Fibroblast of the conjunctiva (primary cell): ENCODE results near the gene PSTPIP1.

ENCODE experiments used
- DNase-seq: peaks from one replicate; pipeline ENCODE4 v3.0.0-alpha.2; 2010; ENCODE audit warnings: low read depth

PSTPIP1 gene

DNA sequence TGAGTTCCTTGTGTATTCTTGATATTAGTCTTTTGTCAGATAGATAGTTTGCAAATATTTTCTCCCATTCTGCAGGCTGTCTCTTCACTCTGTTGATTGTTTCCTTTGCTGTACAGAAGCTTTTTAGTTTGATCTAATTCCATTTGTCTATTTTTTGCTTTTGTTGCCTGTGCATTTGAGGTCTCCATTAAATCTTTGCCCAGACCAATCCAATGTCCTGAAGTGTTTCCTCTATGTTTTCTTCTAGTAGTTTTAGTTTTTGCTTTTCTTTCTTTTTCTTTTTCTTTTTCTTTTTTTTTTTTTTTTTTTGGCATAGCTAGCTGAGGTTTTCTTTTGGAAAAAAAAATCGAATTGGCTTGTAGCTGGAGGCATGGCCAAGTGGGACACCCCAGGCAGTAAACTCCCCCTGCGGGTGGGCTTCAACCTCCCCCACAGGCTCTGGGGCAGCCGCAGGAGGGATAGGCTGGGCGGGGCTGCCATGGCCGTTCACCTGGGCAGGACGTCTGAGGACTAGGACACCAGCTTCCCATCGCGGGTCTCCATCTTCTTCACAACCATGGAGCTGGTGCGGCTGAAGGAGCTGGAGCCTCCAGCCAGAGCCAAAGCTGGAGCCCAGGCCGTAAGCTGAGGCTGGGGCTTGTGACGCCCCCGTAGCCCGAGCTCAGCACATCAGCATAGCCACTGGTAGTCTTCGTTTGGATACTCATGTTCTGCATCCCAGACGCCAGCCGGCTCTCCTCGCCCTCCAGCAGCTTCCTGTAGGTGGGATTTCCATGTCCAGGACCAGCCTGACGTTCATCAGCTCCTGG is 16.2 kb upstream of the PSTPIP1 start:
- DNase-seq = no peak

DNA sequence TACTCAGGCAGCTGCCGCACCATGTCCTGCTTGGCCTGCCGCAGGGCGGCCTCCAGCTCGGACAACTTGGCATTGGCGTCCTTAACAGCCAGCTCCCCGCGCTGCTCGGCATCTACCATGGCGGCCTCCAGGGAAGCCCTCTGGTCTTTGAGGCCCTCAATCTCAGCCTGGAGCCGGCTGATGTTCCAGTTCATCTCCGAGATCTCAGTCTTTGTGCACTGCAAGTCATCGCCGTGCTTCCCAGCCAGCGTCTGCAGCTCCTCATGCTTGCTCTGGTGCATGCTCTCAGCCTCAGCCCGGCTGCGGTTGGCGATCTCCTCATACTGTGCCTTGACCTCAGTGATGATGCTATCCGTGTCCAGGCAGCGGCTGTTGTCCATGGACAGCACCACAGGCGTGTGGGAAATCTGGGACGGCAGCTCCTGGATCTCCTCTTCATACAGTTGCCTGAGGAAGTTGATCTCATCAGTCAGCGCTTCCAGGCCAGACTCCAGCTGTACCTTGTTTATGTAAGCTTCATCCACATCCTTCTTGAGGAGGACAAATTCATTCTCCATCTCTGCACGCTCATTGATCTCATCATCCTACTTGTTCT is 15.5 kb upstream of the PSTPIP1 start:
- DNase-seq = no peak

DNA sequence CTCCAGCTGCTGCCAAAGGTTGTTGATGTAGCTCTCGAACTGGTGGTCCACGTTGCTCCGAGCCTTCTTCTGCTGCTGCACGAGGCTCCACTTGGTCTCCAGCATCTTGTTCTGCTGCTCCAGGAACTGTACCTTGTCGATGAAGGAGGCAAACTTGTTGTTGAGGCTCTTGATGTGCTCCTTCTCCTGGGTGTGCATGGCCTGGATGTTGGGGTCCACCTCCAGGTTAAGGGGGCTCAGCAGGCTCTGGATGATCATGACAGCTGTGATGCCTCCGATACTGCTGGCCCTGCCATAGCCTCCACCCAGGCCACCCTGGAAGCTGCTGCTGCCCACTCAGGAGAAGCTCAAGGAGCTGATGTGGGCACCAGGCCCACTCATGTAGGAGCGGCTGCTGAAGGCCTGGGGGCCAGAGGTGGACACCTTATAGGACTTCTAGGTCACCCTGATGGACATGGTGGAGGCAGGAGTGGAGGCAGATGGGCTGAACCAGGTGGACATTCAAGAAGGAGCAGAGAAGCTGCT is 14.9 kb upstream of the PSTPIP1 start:
- no peak for DNase-seq

DNA sequence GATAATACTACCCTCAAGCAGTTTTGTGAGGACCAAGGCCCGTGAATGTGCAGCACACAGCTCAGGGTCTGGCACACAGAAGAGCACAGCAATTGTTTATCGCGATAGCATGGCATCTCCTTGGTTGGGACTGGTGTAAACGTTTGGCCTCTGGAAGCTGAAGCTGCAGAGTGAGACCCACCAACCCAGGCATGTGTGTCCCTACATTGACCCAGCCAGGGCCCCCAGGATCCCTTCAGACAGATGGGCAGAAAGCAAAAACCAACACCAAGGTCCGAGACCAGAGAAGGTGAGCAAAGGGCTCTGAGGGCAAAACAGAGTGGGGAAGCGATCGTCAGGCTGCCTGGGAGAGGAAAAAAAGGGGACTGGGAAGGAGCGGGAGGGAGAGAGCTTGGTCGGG is 12.6 kb upstream of the PSTPIP1 start:
- no peak for DNase-seq

DNA sequence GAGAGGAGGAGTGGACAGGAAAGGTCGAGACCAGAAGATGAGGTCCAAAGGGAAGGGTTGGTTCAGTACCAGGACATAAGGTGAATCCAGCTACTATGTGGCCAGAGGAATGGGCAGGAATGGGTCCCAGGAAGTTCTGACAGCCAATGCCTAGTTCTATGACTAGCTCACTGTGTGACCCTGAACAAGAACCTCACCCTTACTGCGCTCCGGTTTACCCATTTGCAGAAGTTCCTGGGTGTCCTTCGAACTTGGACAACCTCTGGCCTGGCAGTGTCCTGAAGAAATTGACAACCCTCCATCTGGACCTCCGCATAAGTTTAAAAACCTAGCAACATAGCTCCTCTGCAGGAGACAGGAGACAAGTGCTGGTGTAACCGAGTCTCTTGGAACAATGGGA is 12.2 kb upstream of the PSTPIP1 start:
- no peak for DNase-seq

DNA sequence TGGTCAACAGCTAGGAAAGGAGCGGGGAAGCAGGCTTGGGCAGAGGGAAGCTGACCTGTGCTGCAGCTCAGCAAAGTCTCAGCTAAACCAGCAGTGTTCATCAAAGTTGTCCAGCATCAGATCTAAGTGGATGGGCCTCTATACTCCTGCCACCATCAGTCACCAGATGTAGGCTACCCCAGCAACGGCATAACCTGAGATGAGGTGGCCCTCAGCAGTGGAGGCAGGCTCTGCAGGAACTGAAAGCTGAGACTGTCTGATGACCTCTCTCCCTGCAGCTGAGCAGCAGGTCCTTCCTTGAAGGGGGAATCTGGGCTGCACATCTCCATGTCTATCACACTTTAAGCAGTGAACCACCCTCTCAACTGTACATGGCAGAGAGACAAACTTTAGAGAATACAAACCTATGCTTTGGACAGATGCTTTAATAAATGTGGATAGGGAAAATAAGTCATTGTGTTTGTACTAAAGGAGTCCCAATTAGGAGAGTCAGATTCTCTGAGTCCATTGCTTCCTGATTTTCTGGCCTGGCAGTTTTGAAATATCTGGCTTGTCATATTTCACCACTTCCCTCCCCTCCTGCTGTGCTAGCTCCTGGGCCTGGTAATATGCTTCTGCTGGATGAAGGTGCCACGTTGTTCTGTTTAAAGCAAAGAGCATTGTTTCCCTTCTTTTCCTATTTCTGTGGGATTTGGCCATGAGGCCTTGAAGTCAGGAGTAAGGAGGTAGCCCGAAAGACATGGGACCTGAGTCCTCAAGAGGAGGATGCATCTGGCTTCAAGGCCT is 11.1 kb upstream of the PSTPIP1 start:
- DNase-seq = no peak

DNA sequence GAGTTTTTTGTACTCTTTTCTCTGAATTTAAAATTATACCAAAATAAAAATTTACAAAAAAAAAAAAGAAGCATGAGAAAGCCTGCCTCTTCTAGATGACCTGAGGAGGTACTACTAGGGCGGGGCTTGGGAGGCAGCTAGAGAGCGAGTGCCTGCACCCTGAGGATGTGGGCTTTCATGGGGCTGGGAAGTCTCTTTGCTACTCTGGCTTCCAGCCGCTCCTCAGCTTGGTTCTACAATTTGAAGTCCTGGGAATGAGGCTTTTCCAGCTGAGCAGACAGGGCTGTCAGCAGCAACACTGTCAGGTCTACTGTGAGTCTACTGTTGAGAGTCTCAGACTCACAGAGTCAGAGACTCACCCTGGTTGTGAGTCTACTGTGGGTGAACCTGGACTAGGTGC is 8.2 kb upstream of the PSTPIP1 start:
- DNase-seq = no peak

DNA sequence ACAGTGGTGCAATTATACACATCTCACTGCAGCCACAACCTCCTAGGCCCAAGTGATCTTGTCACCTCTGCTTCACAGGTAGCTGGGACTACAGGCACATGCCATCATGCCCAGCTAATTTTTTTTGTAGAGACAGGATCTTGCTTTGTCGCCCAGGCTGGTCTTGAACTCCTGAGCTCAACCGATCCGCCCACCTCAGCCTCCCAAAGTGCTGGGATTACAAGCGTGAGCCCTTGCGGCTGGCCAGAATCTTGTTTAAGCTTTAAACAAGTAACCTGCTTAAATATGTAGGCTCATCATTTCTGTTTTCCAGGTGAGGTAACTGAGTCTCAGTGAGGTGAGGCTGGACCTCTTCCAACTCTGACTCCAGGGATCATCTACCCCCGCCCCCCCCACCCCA is 7.7 kb upstream of the PSTPIP1 start:
- no peak for DNase-seq

DNA sequence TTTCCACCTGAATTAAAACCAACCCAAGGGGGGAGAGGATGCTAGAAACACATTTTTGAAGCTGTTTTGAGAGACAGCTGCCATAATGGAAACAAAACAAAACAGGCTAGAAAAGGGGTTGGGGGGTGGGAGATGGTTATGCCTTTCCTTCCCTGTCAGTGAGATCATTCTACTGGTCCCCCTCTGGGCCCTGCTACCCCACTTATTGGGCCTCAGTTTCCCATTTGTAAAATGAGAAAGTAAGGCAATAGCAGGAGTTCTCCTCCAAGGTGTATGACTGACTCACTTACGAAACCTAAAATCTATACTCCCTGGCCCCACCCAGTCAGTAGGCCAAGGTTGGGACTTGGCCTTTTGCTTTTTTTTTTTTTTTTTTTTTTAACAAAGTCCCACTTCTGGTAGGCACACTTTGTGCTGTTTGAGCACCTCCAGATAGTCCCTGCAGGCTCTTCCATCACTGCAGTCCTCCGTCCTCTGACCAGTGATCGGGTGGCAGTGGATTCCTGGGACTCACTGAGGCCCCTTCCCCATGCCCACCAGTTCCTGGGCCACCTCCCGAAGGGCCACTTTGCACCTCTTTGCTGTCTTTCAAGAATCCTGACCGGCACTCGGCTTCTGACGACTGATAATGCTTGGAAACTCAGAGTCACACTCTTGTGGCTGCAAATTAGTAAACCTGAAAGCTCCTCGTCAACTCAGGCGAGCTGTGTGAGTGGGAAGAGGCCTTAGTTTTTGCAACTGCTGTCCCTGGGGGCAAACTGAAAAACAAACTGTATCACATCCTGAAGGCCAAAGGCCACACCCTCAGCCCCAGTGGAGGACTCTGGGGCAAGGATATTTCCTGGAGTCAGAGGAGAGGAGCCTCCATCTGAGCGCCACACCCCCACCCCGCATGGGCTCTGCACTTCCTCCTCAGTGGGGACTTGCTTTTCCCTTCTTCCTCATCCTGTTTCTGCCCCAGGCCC is 6.7 kb upstream of the PSTPIP1 start:
- DNase-seq = no peak

DNA sequence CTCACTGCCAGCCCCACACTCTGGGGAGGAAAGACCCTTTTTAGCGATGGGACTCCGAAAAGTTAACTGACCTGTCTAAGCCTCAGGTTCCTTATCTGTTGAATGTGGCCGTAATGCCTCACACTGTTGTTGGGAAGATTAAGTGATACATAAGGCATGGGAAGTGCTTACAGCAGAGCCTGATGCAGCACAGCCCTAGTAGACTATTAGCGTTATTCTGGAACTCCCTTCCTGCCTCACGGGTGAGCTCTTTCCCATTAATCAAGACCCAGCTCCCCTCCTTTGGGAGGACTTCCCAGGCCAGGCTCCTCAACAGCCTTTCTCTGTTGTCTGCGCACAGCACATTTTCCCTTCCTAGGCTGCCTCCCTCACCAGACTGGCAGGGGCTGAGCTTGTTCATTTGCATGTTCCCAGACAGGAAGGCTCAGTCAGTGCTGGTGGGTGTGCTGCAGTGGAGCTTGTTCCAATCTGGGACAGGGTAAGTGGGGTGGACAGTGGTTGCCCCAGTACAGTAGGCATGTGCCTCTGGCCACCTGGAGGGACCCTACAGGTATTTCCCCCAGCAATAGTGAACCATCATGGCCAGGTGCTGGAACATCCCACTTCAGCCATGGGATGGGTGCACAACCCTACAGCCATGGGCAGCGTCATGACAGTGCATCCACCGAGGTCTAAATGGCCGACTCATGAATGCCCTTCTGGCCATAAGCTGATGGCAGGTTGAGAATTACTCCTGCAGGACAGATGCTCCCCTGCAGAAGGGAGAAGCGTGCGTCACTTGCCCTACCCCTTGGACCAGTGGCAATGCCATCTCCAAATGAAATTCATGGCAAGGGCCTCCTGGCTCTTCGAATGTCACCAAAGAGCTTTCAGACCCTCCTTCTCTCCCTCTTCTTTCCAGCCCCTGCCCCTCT is 5.8 kb upstream of the PSTPIP1 start:
- DNase-seq = no peak

DNA sequence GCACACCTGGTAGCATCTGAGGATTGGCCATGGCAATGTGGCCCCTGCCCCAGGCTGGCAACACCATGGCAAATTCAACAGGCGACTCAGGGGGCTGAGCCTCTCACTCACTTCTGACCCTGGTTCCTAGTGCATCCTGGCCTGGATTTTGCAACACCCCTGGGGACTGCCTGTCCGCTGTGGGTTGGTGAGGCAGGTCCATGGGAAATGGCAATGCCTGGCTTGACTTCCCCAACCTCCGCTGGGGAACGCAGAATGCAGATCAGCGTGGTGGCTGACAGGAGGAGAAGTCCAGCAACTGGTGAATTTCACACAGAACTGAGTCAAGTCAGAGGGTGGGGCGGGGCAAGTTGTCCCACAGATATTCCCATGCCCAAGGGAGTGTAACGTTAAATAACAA is 3.9 kb upstream of the PSTPIP1 start:
- no peak for DNase-seq

DNA sequence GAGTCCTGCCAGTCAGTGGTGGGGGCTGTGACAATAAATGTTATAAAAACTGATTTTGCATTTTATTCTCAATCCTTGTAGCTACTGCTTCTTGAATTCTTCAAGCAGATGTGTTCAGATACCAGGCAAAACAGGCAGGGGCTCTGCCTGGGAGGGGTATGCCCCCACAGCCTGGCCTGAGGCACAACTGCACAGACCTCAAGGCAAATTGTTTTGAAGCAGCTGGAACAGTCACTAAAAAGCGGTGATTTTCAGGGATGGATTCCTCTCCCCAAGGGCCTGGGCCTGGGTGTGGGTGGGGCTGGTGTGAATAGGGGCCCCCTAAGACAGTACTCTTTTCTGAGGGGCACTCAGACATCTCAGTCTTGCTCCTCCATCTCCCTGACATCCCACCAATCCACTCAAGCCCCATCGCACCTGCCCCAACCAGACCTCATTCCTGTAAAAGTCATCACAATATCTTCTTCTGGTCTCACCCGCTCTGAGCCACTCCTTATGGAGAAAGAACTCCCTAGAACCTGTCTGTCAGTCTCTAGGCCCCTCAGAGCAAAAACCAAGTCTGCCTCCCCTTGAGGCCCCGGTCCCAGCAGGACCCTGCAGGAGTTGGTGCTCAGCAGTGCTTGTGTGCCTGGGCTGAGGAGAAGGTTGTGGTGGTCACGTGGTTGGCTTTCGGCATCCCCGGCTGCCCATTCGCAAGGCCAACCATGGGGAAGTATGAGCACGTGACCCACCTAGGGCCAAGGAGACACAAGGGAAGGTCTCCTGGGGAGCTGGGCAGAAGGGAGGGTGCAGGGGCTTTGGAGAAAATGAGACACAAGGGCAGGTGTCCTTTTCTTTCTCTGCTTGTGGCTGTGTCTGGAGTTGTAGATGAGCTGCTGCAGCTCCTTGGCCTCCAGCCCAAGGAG is 2.9 kb upstream of the PSTPIP1 start:
- DNase-seq = no peak

DNA sequence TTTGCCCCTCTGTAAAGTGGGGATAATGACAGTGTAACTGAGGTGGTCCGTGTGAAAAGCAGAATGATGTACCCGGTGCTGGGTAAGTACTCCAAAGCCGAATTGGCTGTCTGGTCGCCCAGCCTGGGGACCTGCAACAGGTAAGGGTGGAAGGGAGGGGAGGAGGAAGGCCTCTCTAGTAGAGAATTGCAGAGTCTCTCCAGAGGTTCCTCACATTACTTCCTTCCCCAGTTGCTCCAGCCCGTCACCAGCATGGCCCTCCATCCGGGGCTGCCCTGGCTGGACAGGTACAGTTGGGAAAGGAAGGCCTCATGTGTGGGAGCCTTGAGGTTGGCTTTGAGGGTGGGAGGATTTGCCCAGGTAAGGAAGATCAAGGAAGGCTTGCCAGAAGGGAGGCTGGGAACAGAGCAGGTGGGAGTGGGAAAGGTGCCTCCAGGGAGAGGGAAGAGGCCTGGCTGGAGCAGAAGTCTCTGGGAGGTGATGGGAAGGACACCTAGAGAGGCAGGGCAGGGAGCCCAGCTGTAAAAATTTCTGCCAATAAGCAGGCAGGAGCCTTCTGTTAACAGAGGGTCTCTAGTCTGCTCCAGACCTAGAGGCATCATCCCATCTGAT is 1.7 kb upstream of the PSTPIP1 start:
- no peak for DNase-seq

DNA sequence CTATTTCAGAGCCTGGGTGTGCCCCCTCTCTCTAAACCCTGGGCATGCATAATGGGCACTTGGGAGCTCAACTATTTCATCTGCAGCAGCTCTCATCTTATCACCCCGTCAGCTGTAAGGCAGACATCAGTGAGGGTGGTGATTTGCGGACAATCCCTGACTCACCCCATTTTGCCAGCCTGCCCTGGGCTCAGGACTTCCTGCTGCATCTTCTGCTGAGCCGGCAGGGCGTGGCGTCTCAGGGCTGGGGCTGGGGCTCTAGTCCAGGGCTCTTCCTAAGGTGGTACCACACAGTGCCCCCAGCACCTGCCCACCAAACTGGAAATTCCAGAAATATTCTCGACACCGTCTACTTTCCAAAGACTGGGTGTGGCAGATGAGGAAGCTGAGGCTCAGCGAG is 925 bp upstream of the PSTPIP1 start:
- no peak for DNase-seq

DNA sequence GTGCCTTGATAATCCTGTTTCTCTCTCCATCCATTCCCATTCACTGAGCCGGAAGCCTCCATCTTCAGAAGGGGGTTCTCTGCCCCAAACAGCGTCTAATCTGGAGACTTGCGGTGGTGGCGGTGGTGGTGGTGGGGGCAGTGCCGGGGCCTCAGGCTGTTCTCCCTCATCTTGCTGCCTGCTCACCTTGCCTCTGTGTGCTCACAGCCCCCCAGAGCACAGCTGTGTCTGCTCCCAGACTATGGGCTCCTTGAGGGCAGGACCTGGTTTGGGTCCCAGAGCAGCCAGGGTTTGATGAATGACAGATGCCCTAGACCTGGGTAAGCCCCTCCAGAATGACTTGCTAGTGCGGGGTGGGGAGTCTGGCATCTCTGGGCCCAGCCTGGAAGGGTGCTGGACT is 430 bp upstream of the PSTPIP1 start:
- DNase-seq = no peak

DNA sequence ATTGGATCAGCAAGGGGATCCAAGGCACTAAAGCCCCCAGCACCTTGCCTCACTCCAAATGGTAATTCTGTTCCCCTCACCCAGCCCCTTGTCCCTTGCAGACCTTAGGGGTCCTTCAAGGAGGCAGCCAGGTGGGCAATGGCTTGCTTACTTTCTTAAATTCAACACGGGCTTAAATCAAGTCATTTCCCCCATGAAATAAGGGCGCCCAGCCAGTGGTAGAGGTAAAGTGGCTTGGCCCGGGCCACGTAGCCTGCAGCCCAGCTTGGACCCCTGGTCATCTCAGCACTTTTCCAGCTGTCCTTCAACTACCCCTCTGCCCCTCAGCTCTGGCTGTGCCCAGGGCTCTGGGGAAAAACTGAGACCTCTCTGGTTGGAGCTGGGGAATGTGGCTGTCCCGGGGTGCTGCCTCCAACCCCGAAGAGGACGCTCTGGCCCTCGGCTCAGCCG is 1.2 kb downstream of the PSTPIP1 start:
- DNase-seq = no peak

DNA sequence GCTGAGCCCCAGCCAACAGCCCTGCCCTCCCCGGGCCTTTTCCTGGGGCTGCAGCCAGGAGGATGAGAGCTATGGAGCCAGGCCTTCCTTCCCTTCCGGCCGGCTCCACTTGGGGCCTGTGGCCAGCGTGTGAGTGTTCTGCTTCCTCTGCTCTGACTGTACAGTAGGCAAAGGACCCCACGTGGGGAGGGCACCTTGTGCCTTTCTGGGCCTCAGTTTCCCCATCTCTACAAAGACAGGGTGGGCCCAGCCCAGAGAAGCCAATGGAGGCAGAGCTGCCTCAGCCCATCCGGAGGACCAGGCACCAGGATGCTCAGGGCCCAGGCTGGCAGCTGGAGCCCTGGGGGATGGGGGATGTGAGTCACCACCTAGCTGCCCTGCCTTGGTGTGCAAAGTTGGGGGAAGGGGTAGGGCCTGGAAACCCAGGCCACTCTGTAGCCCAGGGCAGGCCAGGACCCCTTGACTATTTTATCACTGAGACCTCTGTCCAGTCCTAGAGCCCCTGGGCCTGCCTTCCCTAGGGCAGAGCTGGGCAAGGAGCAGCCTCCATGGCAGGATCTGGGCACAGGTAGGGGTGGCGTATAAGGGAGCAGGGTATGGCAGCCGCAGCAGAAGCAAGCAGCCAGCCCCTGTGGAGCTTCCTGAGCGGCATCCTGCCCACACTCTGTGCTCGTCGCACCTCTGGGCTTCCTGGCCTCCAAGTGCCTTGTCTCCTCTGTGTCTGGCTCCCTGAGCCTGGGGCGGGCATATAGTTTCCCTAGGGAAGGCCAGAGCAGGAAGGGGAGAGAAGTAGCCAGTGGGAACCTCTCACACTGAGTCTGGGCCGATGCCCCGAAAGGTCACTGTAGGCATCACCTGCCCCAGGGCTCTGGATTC is 1.8 kb downstream of the PSTPIP1 start:
- DNase-seq = no peak

DNA sequence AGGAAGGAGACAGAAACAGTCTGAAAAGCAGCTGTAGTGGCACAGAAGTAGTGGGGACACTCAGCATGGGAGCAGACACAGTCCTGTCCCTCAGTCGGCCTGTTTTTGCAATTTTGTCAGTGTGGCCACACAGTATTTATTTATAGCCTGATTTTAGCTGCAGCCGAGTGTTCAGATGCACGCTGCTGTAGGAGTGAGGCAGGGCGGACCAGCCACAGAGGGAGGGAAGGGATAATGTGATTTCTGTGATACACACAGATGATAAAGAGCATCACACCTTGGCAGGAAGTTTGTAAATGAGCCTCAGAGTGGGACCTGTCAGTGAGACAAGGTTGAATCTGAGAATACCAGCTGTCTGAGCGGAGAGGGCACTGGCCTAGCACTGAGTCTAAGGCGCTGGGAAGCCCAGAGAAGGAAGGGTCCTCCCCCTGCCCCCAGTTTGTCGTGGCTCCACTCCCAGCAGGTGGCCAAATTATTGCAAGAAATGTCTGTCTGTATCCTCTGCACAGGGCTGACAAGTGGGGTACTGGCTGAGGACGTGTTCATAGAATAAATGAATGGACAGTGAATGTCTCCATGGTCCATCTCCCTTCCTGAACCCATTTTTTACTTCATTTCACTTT is 3.8 kb downstream of the PSTPIP1 start:
- DNase-seq = no peak
